Ishikawa (cell line): Measurements from ENCODE around the gene TOMM7.

ENCODE experiments used
- CEBPB ChIP-seq: IDR thresholded peaks from 2 replicates; pipeline ENCODE4 v1.6.1; 2012
- CREB1 ChIP-seq: IDR thresholded peaks from 2 replicates; pipeline ENCODE4 v1.6.1; 2012; ENCODE audit warnings: low read depth
- EGR1 ChIP-seq: IDR thresholded peaks from 2 replicates; pipeline ENCODE4 v1.6.1; 2012
- EP300 ChIP-seq: IDR thresholded peaks from 2 replicates; pipeline ENCODE4 v1.6.1; 2012; ENCODE audit warnings: borderline replicate concordance
- FOXM1 ChIP-seq: IDR thresholded peaks from 2 replicates; pipeline ENCODE4 v1.6.1; 2012; ENCODE audit warnings: low read depth, borderline replicate concordance
- MAX ChIP-seq: IDR thresholded peaks from 2 replicates; pipeline ENCODE4 v1.6.1; 2012
- NFIC ChIP-seq: IDR thresholded peaks from 2 replicates; pipeline ENCODE4 v1.6.1; 2012
- RAD21 ChIP-seq: IDR thresholded peaks from 2 replicates; pipeline ENCODE4 v1.6.1; 2012; ENCODE audit warnings: low read depth
- REST ChIP-seq: IDR thresholded peaks from 2 replicates; pipeline ENCODE4 v1.6.1; 2012; ENCODE audit warnings: low read depth, mild to moderate bottlenecking
- TAF1 ChIP-seq: IDR thresholded peaks from 2 replicates; pipeline ENCODE4 v1.6.1; 2012; ENCODE audit warnings: low read depth, mild to moderate bottlenecking
- TCF12 ChIP-seq: IDR thresholded peaks from 2 replicates; pipeline ENCODE4 v1.6.1; 2012; ENCODE audit warnings: low read depth
- TEAD4 ChIP-seq: IDR thresholded peaks from 2 replicates; pipeline ENCODE4 v1.6.1; 2012
- USF1 ChIP-seq: IDR thresholded peaks from 2 replicates; pipeline ENCODE4 v1.6.1; 2012
- YY1 ChIP-seq: IDR thresholded peaks from 2 replicates; pipeline ENCODE4 v1.6.1; 2012; ENCODE audit warnings: low read depth
- ZBTB7A ChIP-seq: IDR thresholded peaks from 2 replicates; pipeline ENCODE4 v1.6.1; 2012; ENCODE audit warnings: low read depth

Gene TOMM7

GRCh38 chr7:22849662-22850061 is 27.0 kb upstream of the TOMM7 start:
- TF ChIP-seq TEAD4 = no peak
- no peak for TF ChIP-seq EP300
- no peak for TF ChIP-seq REST
- no peak for TF ChIP-seq CREB1
- no peak for TF ChIP-seq USF1
- TF ChIP-seq RAD21 = no peak
- TF ChIP-seq YY1 = no peak
- no peak for TF ChIP-seq TAF1
- no peak for TF ChIP-seq MAX
- TF ChIP-seq TCF12 = no peak
- TF ChIP-seq ZBTB7A = no peak
- no peak for TF ChIP-seq CEBPB
- TF ChIP-seq EGR1 = no peak
- TF ChIP-seq NFIC = no peak

- no peak for TF ChIP-seq FOXM1
- no peak for TF ChIP-seq CREB1
- no peak for TF ChIP-seq TCF12
These were observed 26.5 kb upstream of the TOMM7 start for GRCh38 chr7:22849172-22849571.

- TF ChIP-seq EP300 (no peak), CEBPB (no peak), NFIC (no peak), MAX (no peak), YY1 (no peak), FOXM1 (no peak)
These were observed 24.3 kb upstream of the TOMM7 start for GRCh38 chr7:22846961-22847360.

GRCh38 chr7:22845221-22845834 is 22.7 kb upstream of the TOMM7 start:
- TF ChIP-seq ZBTB7A (no peak), EP300 (no peak), TAF1 (no peak), CEBPB (no peak), TCF12 (no peak), NFIC (no peak), EGR1 (no peak)

- TF ChIP-seq TEAD4 (no peak), TCF12 (no peak), USF1 (no peak), ZBTB7A (no peak), NFIC (no peak)
These were observed 21.1 kb upstream of the TOMM7 start for GRCh38 chr7:22843681-22844309.

- no peak for TF ChIP-seq REST
- TF ChIP-seq FOXM1 = no peak
- no peak for TF ChIP-seq EGR1
- TF ChIP-seq CEBPB = no peak
- no peak for TF ChIP-seq EP300
- TF ChIP-seq USF1 = no peak
- TF ChIP-seq CREB1 = no peak
- TF ChIP-seq TAF1 = no peak
These were observed 20.3 kb upstream of the TOMM7 start for GRCh38 chr7:22842973-22843372.
